HUES48 (cell line): ENCODE data around the gene PLAC1.

Experiments used
- H3K27ac ChIP-seq: one replicate; pipeline ENCODE4 v1.7.0; 2013; ENCODE audit warnings: low read depth, low read length, inconsistent platforms
- H3K27me3 ChIP-seq: 2 replicates; pipeline ENCODE4 v1.6.1; 2013; ENCODE audit warnings: mild to moderate bottlenecking, low read length; ENCODE audit not compliant: control insufficient read depth, insufficient read depth
- H3K36me3 ChIP-seq: 2 replicates; pipeline ENCODE4 v1.6.1; 2013; ENCODE audit warnings: low read length; ENCODE audit not compliant: control insufficient read depth, insufficient read depth
- H3K4me1 ChIP-seq: 2 replicates; pipeline ENCODE4 v1.6.1; 2013; ENCODE audit warnings: mild to moderate bottlenecking, low read length; ENCODE audit not compliant: control insufficient read depth, insufficient read depth
- H3K4me3 ChIP-seq: 2 replicates; pipeline ENCODE4 v1.5.1; 2013; ENCODE audit warnings: mild to moderate bottlenecking, low read depth, low read length
- H3K9ac ChIP-seq: 2 replicates; pipeline ENCODE4 v1.6.1; 2013; ENCODE audit warnings: mild to moderate bottlenecking, low read depth, low read length, moderate library complexity
- H3K9me3 ChIP-seq: 2 replicates; pipeline ENCODE4 v1.6.1; 2013; ENCODE audit warnings: low read length; ENCODE audit not compliant: control insufficient read depth, insufficient read depth

Gene PLAC1

GRCh38 chrX:134647477-134647877 lies 10.8 kb downstream of the PLAC1 start:
- Histone ChIP-seq H3K27me3 (peaks cover 8% of the 10 kb centered on the region), H3K4me1 (no peaks in the 10 kb centered on the region), H3K9me3 (no peaks in the 10 kb centered on the region), H3K36me3 (no peaks in the 10 kb centered on the region), H3K9ac (no peak overlapping the region), H3K27ac (no peak overlapping the region), H3K4me3 (no peak overlapping the region)

GRCh38 chrX:134646691-134647090 lies 11.6 kb downstream of the PLAC1 start:
- no peak overlapping the region for H3K4me3 ChIP-seq
- no peaks in the 10 kb centered on the region for H3K9me3 ChIP-seq
- H3K27me3 ChIP-seq, result peaks cover 8% of the 10 kb centered on the region
- H3K4me1 ChIP-seq, result no peaks in the 10 kb centered on the region
- H3K9ac ChIP-seq, result no peak overlapping the region
- no peak overlapping the region for H3K27ac ChIP-seq
- no peaks in the 10 kb centered on the region for H3K36me3 ChIP-seq

GRCh38 chrX:134645936-134646543 lies 12.2 kb downstream of the PLAC1 start:
- H3K4me3 ChIP-seq, result no peak overlapping the region
- H3K27me3 ChIP-seq, result peaks cover 8% of the 10 kb centered on the region
- no peaks in the 10 kb centered on the region for H3K9me3 ChIP-seq
- no peak overlapping the region for H3K9ac ChIP-seq
- H3K36me3 ChIP-seq, result no peaks in the 10 kb centered on the region
- H3K27ac ChIP-seq, result no peak overlapping the region
- H3K4me1 ChIP-seq, result no peaks in the 10 kb centered on the region

- Histone ChIP-seq H3K9me3 (no peaks in the 10 kb centered on the region), H3K27me3 (peaks cover 5% of the 10 kb centered on the region; the same call in 1 of the 2 replicates), H3K4me3 (no peak overlapping the region), H3K9ac (no peak overlapping the region), H3K36me3 (no peaks in the 10 kb centered on the region), H3K4me1 (no peaks in the 10 kb centered on the region), H3K27ac (no peak overlapping the region)
Observed at GRCh38 chrX:134642386-134642785, 15.9 kb downstream of the PLAC1 start.

- Histone ChIP-seq H3K9me3 (no peaks in the 10 kb centered on the region), H3K36me3 (no peaks in the 10 kb centered on the region), H3K27ac (no peak overlapping the region), H3K4me1 (no peaks in the 10 kb centered on the region), H3K4me3 (no peak overlapping the region), H3K9ac (no peak overlapping the region), H3K27me3 (peaks cover 4% of the 10 kb centered on the region; the same call in 1 of the 2 replicates)
Observed at GRCh38 chrX:134641346-134641745, 16.9 kb downstream of the PLAC1 start.

GRCh38 chrX:134640914-134641313 lies 17.4 kb downstream of the PLAC1 start:
- H3K27ac ChIP-seq, result no peak overlapping the region
- H3K4me3 ChIP-seq, result no peak overlapping the region
- no peaks in the 10 kb centered on the region for H3K9me3 ChIP-seq
- H3K9ac ChIP-seq, result no peak overlapping the region
- H3K36me3 ChIP-seq, result no peaks in the 10 kb centered on the region
- H3K27me3 ChIP-seq, result 0 out of 2 replicates have a peak, but pooled peaks cover under 1% of the 10 kb centered on the region
- H3K4me1 ChIP-seq, result no peaks in the 10 kb centered on the region

GRCh38 chrX:134636851-134637250 lies 21.4 kb downstream of the PLAC1 start:
- Histone ChIP-seq H3K9me3 (no peaks in the 10 kb centered on the region), H3K36me3 (no peaks in the 10 kb centered on the region), H3K27me3 (0 out of 2 replicates have a peak, but pooled peaks cover 4% of the 10 kb centered on the region), H3K4me1 (no peaks in the 10 kb centered on the region), H3K4me3 (no peak overlapping the region), H3K27ac (no peak overlapping the region), H3K9ac (no peak overlapping the region)

- no peaks in the 10 kb centered on the region for H3K36me3 ChIP-seq
- H3K4me3 ChIP-seq, result no peak overlapping the region
- H3K4me1 ChIP-seq, result no peaks in the 10 kb centered on the region
- no peak overlapping the region for H3K27ac ChIP-seq
- H3K9ac ChIP-seq, result no peak overlapping the region
- H3K9me3 ChIP-seq, result no peaks in the 10 kb centered on the region
- H3K27me3 ChIP-seq, result 0 out of 2 replicates have a peak, but pooled peaks cover 4% of the 10 kb centered on the region
Observed at GRCh38 chrX:134634691-134635090, 23.6 kb downstream of the PLAC1 start.

GRCh38 chrX:134633832-134634231 lies 24.4 kb downstream of the PLAC1 start:
- H3K4me3 ChIP-seq, result no peak overlapping the region
- H3K27me3 ChIP-seq, result peaks cover 4% of the 10 kb centered on the region; the same call in 1 of the 2 replicates
- no peaks in the 10 kb centered on the region for H3K9me3 ChIP-seq
- no peak overlapping the region for H3K27ac ChIP-seq
- H3K36me3 ChIP-seq, result no peaks in the 10 kb centered on the region
- H3K4me1 ChIP-seq, result no peaks in the 10 kb centered on the region
- no peak overlapping the region for H3K9ac ChIP-seq

- no peaks in the 10 kb centered on the region for H3K9me3 ChIP-seq
- H3K36me3 ChIP-seq, result no peaks in the 10 kb centered on the region
- no peaks in the 10 kb centered on the region for H3K4me1 ChIP-seq
- H3K9ac ChIP-seq, result no peak overlapping the region
- no peak overlapping the region for H3K27ac ChIP-seq
- no peak overlapping the region for H3K4me3 ChIP-seq
- H3K27me3 ChIP-seq, result peaks cover 4% of the 10 kb centered on the region; the same call in 1 of the 2 replicates
Observed at GRCh38 chrX:134633394-134633793, 24.9 kb downstream of the PLAC1 start.

- Histone ChIP-seq H3K9me3 (no peaks in the 10 kb centered on the region), H3K27ac (no peak overlapping the region), H3K4me1 (no peaks in the 10 kb centered on the region), H3K4me3 (no peak overlapping the region), H3K9ac (no peak overlapping the region), H3K36me3 (no peaks in the 10 kb centered on the region), H3K27me3 (peaks cover 4% of the 10 kb centered on the region; the same call in 1 of the 2 replicates)
Observed at GRCh38 chrX:134632355-134632754, 25.9 kb downstream of the PLAC1 start.
